Inflammatory macrophage treated with lipopolysaccharide for 1 hour (primary cell): Measurements from ENCODE around the gene HERC3.

Experiments
- DNase-seq, 2 donors: peaks; one replicate each; pipeline ENCODE4 v3.0.0-alpha.2; 2020 to 2022

The HERC3 gene

DNA sequence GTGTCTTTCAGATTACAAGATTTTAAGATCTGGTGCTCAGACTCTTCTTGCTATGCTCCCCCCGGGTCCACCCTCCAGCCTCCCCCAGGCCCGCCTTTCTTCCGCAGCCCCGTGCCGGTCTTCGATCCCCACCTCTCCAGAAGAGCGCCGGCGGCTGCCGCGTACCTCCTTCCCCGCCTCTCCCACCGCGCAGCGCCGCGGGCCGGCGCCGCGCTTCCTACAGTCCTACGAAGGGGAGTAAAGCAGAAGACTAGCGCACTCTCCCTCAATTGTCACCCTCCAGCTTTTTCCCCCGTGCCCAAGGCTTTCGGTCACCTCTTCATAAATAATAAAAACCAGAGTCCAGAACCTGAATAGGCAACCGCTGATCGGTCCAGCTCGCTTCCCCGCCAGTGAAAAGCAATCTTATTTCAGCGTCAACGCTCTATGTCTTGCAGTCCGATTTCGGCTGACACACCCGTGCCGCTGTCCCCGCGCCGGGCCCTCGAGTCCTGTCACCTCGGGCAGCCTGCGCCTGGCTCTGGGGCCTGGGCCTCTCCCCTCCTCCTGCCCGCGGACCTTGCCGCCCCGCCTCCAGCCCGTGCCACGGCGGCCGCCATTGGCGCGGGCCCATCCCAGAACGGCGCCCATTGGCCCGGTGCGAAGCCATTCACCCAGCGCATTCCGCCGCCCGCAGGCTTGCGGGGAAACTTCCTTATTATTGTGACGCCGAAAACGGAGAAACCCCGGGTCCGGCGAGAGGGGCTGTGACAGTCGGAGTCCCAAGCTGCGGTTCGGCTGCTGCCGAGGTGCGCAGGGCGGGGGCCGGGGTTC lies at the start of gene HERC3:
Gene HERC3 (plus strand): TSS at position 694 of the 813 bp plus-strand sequence. CDS start 13,344 bp downstream, outside the sequence.
- peak; percentile 88 to 95 for DNase-seq

GRCh38 chr4:88549815-88550214 lies 42.5 kb upstream of the HERC3 start:
- DNase-seq: no peak

GRCh38 chr4:88567591-88567990 lies 24.7 kb upstream of the HERC3 start:
- no peak for DNase-seq

GRCh38 chr4:88570001-88570400 lies 22.3 kb upstream of the HERC3 start:
- DNase-seq: no peak

DNA sequence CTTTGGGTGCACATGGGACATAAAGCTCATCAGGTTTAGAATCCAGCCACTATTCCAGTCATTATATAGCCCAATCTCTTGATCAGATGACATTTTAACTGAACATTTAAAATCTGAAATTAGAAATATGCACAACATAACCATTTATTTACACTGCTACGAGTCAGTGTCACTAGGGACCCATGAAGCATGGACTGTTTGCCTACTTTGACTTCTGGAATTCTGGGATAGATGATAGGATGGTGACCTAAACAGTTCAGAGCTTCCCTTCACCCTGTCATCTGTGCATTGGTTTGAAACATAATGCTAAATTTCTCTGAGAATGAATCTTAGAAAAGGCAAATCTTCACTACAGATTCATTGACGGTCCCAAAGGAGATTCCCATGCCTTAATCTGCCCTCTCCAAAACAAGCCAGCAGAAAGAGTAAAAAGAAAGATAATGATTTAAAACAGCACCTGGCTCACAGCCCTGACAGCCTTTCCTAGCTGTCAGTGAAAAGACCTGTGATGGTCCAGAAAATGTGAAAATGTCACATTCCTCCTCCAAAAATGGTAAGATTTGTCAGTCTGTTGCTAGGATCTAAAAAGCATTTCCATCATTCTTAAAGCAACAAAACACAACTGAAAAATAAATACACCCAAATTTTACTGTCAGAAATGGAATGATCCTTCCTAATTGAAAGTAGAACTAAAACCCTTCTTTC lies 18.9 kb upstream of the HERC3 start:
- no peak for DNase-seq

GRCh38 chr4:88573995-88574394 lies 18.3 kb upstream of the HERC3 start:
- no peak for DNase-seq

DNA sequence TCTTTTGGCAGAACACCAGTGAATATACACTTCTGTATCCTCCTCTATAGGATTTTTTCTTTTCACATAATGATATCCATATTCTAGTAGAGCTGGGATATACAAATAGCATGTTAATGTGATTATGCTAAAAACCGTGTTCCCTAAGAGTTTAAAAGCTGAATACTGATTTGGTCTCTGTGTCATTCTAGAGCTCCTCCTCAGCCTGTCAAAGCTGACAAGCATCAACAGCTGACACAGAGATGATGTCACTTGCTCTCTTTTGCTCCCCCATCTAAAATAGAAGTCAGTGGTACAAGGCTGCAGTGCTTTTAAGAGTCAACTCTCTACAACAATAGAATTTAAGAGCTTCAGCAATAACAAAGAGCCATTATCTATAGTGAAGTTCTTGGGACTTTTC lies 17.1 kb upstream of the HERC3 start:
- DNase-seq: no peak

- DNase-seq: no peak
Observed at GRCh38 chr4:88582493-88582892, 9.8 kb upstream of the HERC3 start.

DNA sequence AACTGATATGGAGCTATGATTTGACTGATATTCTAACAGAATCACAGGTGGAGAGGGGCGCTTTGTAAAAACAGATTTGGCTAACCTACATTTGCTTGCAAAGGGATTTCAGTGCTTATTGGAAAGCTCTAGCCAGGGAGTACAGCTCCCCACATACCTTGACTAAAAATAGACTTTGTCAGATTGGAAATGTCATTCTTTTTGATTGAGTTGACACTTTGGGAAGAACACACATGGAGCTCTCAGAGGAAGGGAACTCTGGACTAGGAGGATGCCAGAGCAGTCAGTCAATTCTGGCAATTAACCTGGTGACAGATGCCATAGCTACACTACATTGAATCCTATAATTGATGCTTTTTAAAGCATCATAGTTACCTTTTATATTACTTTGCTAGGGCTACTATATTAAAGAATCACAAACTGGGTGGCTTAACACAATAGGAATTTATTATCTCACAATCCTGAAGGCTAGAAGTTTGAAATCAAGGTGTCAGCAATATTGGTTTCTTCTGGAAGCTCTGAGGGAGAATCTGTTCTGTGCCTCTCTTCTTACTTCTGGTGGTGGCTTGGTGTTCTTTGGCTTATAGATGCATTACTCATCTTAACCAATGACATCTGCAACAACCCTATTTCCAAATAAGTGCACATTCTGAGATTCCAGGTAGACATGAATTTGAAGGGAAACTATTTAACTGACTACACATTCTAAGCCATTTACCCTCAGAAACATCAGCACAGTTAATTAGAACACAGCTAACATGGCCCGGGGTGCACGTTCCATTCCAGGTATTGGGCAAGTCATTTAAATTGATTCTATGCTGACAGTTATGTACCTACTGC lies 8.4 kb upstream of the HERC3 start:
- no peak for DNase-seq

DNA sequence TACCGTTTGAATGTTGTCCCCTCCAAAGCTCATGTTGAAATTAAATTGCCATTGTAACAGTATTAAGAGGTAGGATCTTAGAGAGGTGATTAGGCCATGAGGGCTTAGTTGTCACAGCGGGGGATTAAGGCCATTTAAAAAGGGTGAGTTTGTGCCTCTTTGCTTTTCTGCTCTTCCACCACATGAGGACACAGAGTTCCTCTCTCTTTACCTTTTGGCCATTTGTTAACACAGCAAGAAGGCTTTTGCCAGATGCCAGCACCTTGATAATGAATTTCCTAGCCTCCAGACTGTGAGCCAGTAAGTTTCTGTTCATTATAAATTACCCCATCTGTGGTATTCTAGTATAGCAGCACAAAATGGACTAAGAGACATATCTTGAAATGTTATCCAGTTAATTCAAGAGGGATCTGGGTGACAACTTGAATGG lies 7.8 kb upstream of the HERC3 start:
- DNase-seq: no peak

- DNase-seq: peak; percentile 18 to 28
Observed at GRCh38 chr4:88585917-88586316, 6.4 kb upstream of the HERC3 start.

DNA sequence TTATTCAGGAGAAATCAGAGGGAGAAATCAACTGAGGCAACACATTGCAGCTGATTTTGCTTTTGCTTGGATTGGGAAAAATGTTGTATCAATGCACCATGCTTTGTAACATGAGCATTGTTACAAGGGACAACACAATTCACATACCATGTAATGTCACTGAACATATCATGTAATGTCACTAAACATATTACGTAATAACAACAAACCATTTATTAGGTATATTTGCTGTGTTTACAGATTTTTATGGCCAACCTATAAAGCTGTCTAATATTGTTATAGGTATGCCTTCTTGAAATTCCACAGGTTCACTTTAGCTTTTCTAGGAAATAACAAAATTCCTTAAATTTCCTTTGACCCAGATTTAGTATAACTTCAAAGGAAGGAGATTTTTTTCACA lies 5.0 kb upstream of the HERC3 start:
- no peak for DNase-seq

DNA sequence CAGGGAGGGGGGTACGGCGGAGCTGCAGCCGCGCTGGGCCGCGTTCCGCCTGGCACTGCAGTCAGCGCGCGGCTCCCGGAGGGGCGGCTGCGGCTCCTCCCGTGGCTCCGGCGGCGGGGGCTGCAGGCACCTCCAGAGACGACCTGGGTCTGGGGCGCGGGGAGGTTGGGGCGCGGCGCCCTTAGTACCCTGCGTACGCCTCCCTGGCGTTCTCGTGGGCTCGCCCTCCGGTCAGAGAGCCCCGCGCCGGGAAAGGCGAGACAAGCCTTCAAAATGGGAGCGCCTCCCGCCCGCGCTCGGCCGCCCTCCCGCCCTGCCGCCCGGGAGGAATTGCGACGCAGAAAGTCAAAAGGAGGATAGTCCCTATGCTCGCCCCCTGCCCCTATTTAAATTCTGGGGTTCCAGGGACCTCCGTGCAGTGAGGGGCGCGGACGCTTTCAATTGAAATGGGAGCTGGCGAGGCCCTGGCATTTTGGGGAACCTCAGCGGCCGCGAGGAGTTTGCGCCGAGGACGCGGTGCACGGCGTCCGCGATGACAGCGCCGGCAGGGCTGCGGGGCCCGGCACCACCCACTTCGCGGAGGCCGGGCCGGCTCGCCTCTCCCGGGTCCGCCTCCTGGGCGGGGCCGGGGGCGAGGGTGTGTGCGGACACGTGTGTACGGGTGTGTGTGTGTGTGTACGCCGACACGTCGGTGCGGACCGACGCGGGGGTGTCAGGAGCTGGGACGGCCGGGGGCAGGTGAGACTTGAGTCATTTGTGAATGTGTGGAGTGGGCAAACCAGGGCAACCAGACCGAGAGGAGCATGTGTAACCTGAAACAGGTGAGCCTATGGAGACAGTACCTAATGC lies 544 bp downstream of the HERC3 start:
- DNase-seq: peak; percentile 75 to 81

DNA sequence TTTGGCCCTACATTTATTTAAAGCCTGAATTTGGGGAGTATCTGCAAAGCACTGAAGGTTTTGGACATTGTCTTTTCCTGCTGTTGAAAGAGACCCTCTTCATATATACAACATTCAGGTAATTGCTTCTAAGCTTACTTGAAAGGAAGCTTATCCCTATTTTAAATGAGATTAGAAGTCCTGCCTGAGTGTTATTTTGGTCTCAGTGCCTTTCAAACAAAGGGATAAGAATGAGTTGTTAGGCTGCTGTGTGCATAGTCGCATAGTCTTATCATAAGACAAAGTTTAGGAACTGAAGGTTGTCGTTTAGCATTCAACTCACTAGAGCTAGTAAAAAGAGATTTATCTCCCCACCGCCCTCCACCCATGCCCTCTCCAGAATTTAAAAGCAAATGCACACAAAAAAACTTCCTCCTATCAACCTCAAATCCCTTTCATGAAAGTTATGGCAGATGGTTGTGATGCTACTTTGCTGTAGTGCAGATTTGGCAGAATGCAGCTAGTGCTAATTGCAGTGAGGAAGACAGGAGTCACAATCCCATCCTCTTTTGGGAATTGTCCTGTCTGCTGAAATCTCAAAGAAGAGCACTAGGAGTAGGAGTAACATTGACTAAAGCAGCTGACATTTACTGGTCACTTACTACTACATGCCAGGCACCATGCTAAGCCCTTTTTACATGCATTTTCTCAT lies 5.8 kb downstream of the HERC3 start:
- no peak for DNase-seq

GRCh38 chr4:88599298-88599697 lies 7.0 kb downstream of the HERC3 start:
- no peak for DNase-seq

DNA sequence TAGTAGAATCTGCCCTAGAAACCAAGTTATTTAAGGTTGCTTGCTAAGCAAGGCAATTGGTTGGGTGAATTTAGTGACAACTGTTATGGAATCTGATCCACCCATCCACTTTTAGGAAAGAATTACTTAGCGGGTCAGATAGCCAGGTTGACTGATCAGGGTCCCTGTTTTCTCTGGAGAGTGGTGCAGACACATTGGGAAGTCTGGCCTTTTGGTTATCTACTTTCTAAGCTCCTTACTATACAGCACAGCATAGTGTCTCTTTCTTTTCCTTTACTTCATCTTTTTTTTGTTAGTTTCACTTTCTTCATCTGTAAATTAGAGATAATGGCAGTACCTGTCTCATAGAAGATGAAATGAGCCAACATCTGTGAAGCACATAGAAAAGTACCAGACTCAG lies 7.4 kb downstream of the HERC3 start:
- no peak for DNase-seq

- DNase-seq: no peak
Observed at GRCh38 chr4:88600176-88600838, 8.0 kb downstream of the HERC3 start.

DNA sequence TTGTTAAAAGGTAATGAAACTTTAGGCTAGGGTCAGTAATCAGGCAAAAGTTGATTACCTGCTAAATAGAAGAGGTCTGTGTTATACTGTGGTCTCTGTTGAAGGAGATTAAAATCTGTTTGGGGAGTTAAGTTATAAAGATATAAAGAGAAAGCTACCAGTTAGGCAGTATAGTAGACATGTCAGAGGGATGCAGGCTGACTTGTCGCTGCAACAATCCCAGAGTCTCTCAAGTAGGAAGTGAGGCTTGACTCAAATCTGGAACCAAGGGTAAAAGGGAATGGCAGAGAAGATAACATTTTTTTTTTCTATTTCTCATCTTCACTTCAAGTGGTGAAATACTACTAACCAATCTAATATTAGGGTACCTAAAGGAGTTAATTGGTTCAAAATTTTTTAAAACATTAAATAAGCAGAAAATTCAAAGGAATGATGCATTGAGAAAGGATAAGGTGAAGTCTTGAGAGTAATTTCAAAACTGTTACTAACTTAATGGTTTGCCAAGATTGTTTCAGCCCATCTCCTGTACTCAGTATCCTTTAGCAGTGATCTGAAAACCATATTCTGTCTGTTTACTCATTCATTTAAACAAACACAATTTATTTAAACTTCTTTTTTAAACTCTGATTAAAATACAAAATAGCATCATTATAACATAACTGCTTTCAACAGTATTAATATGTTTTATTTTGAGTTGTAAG lies 12.8 kb downstream of the HERC3 start:
- DNase-seq: no peak

GRCh38 chr4:88605736-88606135 lies 13.5 kb downstream of the HERC3 start:
- no peak for DNase-seq

GRCh38 chr4:88606832-88607231 lies 14.6 kb downstream of the HERC3 start:
- no peak for DNase-seq

- DNase-seq: peak; percentile 29 to 45
Observed at GRCh38 chr4:88609387-88609786, 17.1 kb downstream of the HERC3 start.
